ENCODE measurements around the gene KIF1B.

GRCh38 chr1:10209905-10210810 is at the start of gene KIF1B:
- TF ChIP-seq BACH2 (CRISPR knock-in tag; IDR thresholded peaks at IDR 0.05; ENCODE audit: borderline replicate concordance) (no peak), ZFP30 (CRISPR knock-in tag; IDR thresholded peaks at IDR 0.05) (no peak), ZNF565 (CRISPR knock-in tag; conservative IDR thresholded peaks at IDR 0.05; ENCODE audit: low read depth) (no peak), GLIS3 (CRISPR knock-in tag; IDR thresholded peaks at IDR 0.05) (0 out of 2 replicates have a peak, but pooled peaks have one; percentile 14), OSR1 (CRISPR knock-in tag; IDR thresholded peaks at IDR 0.05) (no peak), ZFP3 (CRISPR knock-in tag; IDR thresholded peaks at IDR 0.05) (peak; percentile 93), RARB (CRISPR knock-in tag; IDR thresholded peaks at IDR 0.05) (no peak), ARNTL (CRISPR knock-in tag; IDR thresholded peaks at IDR 0.05; ENCODE audit: borderline replicate concordance, low read depth) (no peak), ZNF8 (CRISPR knock-in tag; IDR thresholded peaks at IDR 0.05) (no peak), CREB5 (CRISPR knock-in tag; IDR thresholded peaks at IDR 0.05; ENCODE audit: low read depth) (no peak), CSDC2 (CRISPR knock-in tag; IDR thresholded peaks at IDR 0.05) (no peak)
- TF ChIP-seq, protein P1, sequence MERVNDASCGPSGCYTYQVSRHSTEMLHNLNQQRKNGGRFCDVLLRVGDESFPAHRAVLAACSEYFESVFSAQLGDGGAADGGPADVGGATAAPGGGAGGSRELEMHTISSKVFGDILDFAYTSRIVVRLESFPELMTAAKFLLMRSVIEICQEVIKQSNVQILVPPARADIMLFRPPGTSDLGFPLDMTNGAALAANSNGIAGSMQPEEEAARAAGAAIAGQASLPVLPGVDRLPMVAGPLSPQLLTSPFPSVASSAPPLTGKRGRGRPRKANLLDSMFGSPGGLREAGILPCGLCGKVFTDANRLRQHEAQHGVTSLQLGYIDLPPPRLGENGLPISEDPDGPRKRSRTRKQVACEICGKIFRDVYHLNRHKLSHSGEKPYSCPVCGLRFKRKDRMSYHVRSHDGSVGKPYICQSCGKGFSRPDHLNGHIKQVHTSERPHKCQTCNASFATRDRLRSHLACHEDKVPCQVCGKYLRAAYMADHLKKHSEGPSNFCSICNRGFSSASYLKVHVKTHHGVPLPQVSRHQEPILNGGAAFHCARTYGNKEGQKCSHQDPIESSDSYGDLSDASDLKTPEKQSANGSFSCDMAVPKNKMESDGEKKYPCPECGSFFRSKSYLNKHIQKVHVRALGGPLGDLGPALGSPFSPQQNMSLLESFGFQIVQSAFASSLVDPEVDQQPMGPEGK (CRISPR knock-in tag; IDR thresholded peaks at IDR 0.05; ENCODE audit: borderline replicate concordance), result 0 out of 2 replicates have a peak, but pooled peaks have one; percentile 57
- TF ChIP-seq, protein P2, sequence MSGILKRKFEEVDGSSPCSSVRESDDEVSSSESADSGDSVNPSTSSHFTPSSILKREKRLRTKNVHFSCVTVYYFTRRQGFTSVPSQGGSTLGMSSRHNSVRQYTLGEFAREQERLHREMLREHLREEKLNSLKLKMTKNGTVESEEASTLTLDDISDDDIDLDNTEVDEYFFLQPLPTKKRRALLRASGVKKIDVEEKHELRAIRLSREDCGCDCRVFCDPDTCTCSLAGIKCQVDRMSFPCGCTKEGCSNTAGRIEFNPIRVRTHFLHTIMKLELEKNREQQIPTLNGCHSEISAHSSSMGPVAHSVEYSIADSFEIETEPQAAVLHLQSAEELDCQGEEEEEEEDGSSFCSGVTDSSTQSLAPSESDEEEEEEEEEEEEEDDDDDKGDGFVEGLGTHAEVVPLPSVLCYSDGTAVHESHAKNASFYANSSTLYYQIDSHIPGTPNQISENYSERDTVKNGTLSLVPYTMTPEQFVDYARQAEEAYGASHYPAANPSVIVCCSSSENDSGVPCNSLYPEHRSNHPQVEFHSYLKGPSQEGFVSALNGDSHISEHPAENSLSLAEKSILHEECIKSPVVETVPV (CRISPR knock-in tag; IDR thresholded peaks at IDR 0.05), result no peak
- TF ChIP-seq, protein P3, sequence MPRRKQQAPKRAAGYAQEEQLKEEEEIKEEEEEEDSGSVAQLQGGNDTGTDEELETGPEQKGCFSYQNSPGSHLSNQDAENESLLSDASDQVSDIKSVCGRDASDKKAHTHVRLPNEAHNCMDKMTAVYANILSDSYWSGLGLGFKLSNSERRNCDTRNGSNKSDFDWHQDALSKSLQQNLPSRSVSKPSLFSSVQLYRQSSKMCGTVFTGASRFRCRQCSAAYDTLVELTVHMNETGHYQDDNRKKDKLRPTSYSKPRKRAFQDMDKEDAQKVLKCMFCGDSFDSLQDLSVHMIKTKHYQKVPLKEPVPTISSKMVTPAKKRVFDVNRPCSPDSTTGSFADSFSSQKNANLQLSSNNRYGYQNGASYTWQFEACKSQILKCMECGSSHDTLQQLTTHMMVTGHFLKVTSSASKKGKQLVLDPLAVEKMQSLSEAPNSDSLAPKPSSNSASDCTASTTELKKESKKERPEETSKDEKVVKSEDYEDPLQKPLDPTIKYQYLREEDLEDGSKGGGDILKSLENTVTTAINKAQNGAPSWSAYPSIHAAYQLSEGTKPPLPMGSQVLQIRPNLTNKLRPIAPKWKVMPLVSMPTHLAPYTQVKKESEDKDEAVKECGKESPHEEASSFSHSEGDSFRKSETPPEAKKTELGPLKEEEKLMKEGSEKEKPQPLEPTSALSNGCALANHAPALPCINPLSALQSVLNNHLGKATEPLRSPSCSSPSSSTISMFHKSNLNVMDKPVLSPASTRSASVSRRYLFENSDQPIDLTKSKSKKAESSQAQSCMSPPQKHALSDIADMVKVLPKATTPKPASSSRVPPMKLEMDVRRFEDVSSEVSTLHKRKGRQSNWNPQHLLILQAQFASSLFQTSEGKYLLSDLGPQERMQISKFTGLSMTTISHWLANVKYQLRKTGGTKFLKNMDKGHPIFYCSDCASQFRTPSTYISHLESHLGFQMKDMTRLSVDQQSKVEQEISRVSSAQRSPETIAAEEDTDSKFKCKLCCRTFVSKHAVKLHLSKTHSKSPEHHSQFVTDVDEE (CRISPR knock-in tag; IDR thresholded peaks at IDR 0.05), result no peak

Measured in SK-N-SH treated with all-trans-retinoic acid at 6 μM for 48 hours (cell line).